Effector memory CD8-positive, alpha-beta T cell (primary cell): Measurements from ENCODE around the gene TAC3.

ENCODE experiments used
- ATAC-seq: fragments of 150-1000 bp; cut with Tn5 transposase; replicated peaks from 2 replicates; pipeline ENCODE4 v1.10.0; 2021; ENCODE audit warnings: mild to moderate bottlenecking, moderate library complexity
- DNase-seq, 3 experiments: peaks; one replicate each; pipeline ENCODE4 v3.0.0; 2021
- H3K27ac Mint-ChIP-seq, 2 donors: one replicate each; pipeline ENCODE4 v1.8.0; 2022; ENCODE audit warnings: mild to moderate bottlenecking in 2 of 2, mixed read lengths in 2 of 2, moderate library complexity in 2 of 2
- H3K27me3 Mint-ChIP-seq, 2 donors: one replicate each; pipeline ENCODE4 v1.8.0; 2022; ENCODE audit warnings: mixed read lengths in 2 of 2
- H3K36me3 Mint-ChIP-seq: one replicate; pipeline ENCODE4 v1.8.0; 2022; ENCODE audit warnings: mild to moderate bottlenecking, moderate library complexity, mixed read lengths; ENCODE audit not compliant: insufficient read depth
- H3K4me1 Mint-ChIP-seq, 2 donors: one replicate each; pipeline ENCODE4 v1.8.0; 2022; ENCODE audit warnings: low read depth in 2 of 2, mixed read lengths in 2 of 2
- H3K4me3 Mint-ChIP-seq, 2 donors: one replicate each; pipeline ENCODE4 v1.8.0; 2022; ENCODE audit warnings: mild to moderate bottlenecking in 2 of 2, mixed read lengths in 2 of 2, moderate library complexity in 2 of 2
- H3K9me3 Mint-ChIP-seq, 2 donors: one replicate each; pipeline ENCODE4 v1.8.0; 2022; ENCODE audit warnings: mixed read lengths in 2 of 2

The TAC3 gene

GRCh38 chr12:57008178-57008577 is 8.2 kb downstream of the TAC3 start:
- Mint-ChIP-seq H3K27me3 (peaks cover 0 to 11% of the 10 kb centered on the region in 2 donors), H3K4me3 (no peak overlapping the region), H3K4me1 (peaks cover 30 to 32% of the 10 kb centered on the region in 2 donors), H3K36me3 (peaks cover 8% of the 10 kb centered on the region), H3K27ac (peak overlapping the region in 1 of 2 donors; percentile 59), H3K9me3 (no peaks in the 10 kb centered on the region)
- ATAC-seq: peak; percentile 23
- peak; percentile 12 to 24 (median 18) for DNase-seq

- ATAC-seq (no peak), DNase-seq (no peak)
- H3K4me1 Mint-ChIP-seq: peaks cover 31 to 32% of the 10 kb centered on the region in 2 donors
- peaks cover 10% of the 10 kb centered on the region for H3K36me3 Mint-ChIP-seq
- H3K27ac Mint-ChIP-seq: peak overlapping the region; percentile 81 to 94
- H3K9me3 Mint-ChIP-seq: no peaks in the 10 kb centered on the region
- H3K4me3 Mint-ChIP-seq: peak overlapping the region; percentile 78 to 86
- H3K27me3 Mint-ChIP-seq: no peaks in the 10 kb centered on the region
These were observed 9.4 kb downstream of the TAC3 start for GRCh38 chr12:57006809-57007475.

DNA sequence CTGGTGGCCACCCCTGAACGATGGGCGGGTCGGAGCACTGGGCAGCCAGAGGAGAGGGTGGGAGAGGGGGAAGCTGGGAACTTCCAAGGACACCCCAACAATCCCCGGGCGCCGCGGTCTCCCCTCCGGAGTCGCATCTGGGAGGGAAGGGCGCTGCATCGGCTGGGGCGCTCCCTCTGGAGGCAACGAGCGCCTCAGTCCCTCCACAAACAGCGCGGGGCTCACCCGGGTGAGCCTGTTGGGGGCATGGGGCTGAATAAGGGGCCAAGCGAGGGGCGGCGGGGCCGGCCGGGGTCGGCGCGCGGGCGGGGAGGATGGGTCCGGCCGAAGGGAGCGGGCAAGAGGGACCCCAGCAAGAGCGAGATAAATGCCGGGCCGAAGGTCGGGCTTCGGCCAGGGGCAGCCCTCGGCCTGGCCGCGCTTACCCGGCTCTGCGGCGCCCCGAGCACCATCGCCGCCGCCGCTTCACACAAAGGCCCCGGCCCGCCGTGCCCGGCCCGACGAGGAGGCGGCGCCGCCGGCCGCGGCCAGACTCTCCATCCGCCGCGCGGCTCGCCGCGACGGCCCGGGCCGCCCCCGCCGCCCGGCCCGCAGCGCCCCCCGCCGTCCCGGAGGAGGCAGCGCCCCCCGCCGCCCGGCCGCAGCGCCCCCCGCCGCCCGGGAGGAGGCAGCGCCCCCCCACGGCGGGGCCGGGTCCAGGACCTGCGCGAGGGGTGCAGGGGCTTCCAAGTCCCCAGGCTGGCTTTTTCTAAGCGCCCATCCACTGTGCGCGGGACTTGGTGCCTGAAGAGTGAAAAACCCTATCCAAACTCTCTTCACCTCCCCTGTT is 10.1 kb downstream of the TAC3 start, which contains the start of gene ZBTB39:
ZBTB39 (minus strand) TSS at position 567 of the 829 bp plus-strand sequence. CDS start 1,629 bp downstream, outside the sequence.
- H3K4me3 Mint-ChIP-seq: peak within 1 kb of the TSS; percentile 90
- peaks cover 10% of the 10 kb centered on the region for H3K36me3 Mint-ChIP-seq
- peak; percentile 89 for ATAC-seq
- H3K27me3 Mint-ChIP-seq: no peaks in the 10 kb centered on the region
- peaks cover 31 to 33% of the 10 kb centered on the region in 2 donors for H3K4me1 Mint-ChIP-seq
- H3K9me3 Mint-ChIP-seq: no peaks in the 10 kb centered on the region
- peak; percentile 58 to 67 (median 65) for DNase-seq
- peak within 1 kb of the TSS; percentile 81 to 94 for H3K27ac Mint-ChIP-seq

GRCh38 chr12:57004651-57005050 is 11.7 kb downstream of the TAC3 start:
- Mint-ChIP-seq H3K9me3 (no peaks in the 10 kb centered on the region), H3K4me1 (peaks cover 31 to 35% of the 10 kb centered on the region in 2 donors), H3K27me3 (no peaks in the 10 kb centered on the region), H3K27ac (no peak overlapping the region), H3K36me3 (peaks cover 10% of the 10 kb centered on the region), H3K4me3 (no peak overlapping the region)
- ATAC-seq (no peak), DNase-seq (no peak)

- Mint-ChIP-seq H3K27me3 (no peaks in the 10 kb centered on the region), H3K4me1 (peaks cover 36 to 45% of the 10 kb centered on the region in 2 donors), H3K36me3 (peaks cover 10% of the 10 kb centered on the region), H3K27ac (no peak overlapping the region), H3K4me3 (no peak overlapping the region), H3K9me3 (no peaks in the 10 kb centered on the region)
- DNase-seq (no peak), ATAC-seq (no peak)
These were observed 12.9 kb downstream of the TAC3 start for GRCh38 chr12:57003395-57003794.

- DNase-seq: peak; percentile 62 to 70 (median 67)
- Mint-ChIP-seq H3K27ac (no peak overlapping the region), H3K27me3 (no peaks in the 10 kb centered on the region), H3K4me3 (no peak overlapping the region), H3K4me1 (peaks cover 30 to 43% of the 10 kb centered on the region in 2 donors), H3K36me3 (peaks cover 14% of the 10 kb centered on the region), H3K9me3 (no peaks in the 10 kb centered on the region)
- ATAC-seq: peak; percentile 51
These were observed 14.9 kb downstream of the TAC3 start for GRCh38 chr12:57001448-57001906.

DNA sequence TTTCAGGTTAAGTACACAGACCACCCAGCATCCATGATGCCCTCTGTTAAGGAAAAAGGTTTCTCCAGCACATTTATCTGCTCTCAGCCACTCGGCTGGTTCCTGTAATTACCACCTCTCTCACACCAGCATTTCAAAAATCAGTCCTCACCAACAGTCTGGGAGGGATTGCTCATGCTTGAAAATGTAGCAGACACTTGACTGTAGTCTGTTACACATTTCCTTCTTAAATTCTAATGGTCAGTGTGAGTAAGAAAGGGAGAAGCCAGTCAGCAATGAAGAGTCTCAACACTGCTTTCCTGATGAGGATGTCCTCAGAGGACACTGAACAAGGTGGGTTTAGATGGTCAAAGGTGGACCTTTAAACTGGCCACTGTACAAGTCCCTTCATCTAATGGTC is 15.9 kb downstream of the TAC3 start:
- peaks cover 14% of the 10 kb centered on the region for H3K36me3 Mint-ChIP-seq
- ATAC-seq (no peak), DNase-seq (no peak)
- H3K9me3 Mint-ChIP-seq: no peaks in the 10 kb centered on the region
- peaks cover 25 to 38% of the 10 kb centered on the region in 2 donors for H3K4me1 Mint-ChIP-seq
- no peak overlapping the region for H3K4me3 Mint-ChIP-seq
- no peaks in the 10 kb centered on the region for H3K27me3 Mint-ChIP-seq
- peak overlapping the region; percentile 28 to 67 for H3K27ac Mint-ChIP-seq

DNA sequence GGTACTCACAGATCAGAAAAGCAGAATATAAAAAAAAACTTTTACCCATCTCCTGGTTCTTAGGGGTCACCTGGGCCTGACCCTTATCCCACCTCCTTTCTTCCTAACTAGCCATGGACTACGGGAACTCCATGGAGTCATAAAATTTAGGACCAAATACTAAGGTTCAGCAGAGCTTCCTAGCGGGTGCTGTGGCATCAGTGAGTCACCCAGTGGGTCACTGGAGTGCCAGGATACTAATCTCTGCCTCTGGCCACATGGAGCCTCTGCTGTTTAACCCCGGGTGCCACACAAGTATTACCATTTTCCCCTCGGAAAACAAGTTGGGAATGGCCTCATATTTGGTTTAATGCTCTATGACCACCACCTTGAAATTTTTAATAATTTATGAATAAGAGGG is 16.9 kb downstream of the TAC3 start:
- no peak overlapping the region for H3K4me3 Mint-ChIP-seq
- peak overlapping the region; percentile 56 to 83 for H3K27ac Mint-ChIP-seq
- no peaks in the 10 kb centered on the region for H3K27me3 Mint-ChIP-seq
- peaks cover 21 to 30% of the 10 kb centered on the region in 2 donors for H3K4me1 Mint-ChIP-seq
- H3K36me3 Mint-ChIP-seq: peaks cover 14% of the 10 kb centered on the region
- ATAC-seq: no peak
- DNase-seq: no peak
- H3K9me3 Mint-ChIP-seq: no peaks in the 10 kb centered on the region

DNA sequence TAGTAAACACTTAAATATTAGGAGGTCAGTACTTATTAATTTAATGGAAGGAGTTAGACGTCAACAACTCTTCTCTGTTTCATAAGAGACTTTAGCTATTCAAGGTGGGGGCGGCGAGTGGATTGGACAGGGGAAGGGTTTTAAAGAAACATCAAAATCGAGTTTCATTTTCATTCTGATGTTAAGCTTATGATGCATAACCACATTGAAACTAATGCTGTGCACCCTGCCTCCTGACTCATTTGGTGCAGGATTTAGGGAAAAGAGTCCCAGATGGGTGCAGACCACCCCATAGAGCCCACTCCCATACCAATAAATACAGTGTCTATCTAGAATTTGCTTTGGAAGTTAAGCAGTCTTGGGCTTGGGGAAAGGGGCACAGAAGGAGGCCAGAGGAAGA is 17.3 kb downstream of the TAC3 start:
- Mint-ChIP-seq H3K4me3 (no peak overlapping the region), H3K27ac (peak overlapping the region; percentile 56 to 83), H3K4me1 (peaks cover 18 to 25% of the 10 kb centered on the region in 2 donors), H3K9me3 (no peaks in the 10 kb centered on the region), H3K36me3 (peaks cover 11% of the 10 kb centered on the region), H3K27me3 (no peaks in the 10 kb centered on the region)
- no peak for ATAC-seq
- DNase-seq: no peak

- Mint-ChIP-seq H3K27me3 (no peaks in the 10 kb centered on the region), H3K36me3 (peaks cover 7% of the 10 kb centered on the region), H3K4me3 (no peak overlapping the region), H3K27ac (peak overlapping the region; percentile 56 to 83), H3K9me3 (no peaks in the 10 kb centered on the region), H3K4me1 (peaks cover 16 to 23% of the 10 kb centered on the region in 2 donors)
- no peak for ATAC-seq
- DNase-seq: no peak
These were observed 18.0 kb downstream of the TAC3 start for GRCh38 chr12:56998316-56998715.

DNA sequence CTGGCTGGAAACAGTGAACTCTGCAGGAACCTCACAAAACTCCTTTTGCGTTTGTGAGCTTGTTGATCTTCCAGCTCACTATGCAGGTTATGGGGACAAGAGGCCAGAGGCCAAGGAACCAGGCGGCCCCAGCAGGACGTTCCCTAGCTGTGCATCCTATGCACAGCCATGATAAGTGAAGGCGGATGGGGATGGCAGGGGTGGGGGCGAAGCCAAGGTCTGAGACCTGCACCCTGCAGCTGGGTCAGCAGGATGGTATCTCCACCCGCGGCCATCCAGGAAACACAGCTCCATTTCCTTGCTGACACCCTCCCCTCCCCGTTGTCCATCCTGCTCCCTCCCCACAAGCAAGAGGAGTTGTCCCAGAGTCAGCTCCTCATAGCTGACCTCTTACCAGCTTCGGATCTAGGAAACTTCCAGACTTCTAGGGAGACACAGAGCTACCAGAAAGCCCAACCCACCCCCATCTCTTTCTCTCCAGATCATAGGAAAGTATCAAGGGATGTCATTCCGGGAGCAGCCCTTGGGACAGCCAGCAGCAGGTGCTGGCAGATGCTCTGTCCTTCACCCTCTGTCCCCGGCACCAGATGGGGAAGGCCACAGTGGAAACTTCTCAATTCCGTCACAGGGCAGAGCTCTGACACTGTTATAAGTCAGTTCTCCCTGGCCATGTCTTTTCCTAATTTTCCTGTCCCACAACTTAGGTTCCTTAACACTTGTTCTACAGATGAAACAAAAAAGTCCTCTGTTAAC is 19.4 kb downstream of the TAC3 start:
- Mint-ChIP-seq H3K36me3 (peaks cover 3% of the 10 kb centered on the region), H3K4me3 (no peak overlapping the region), H3K27ac (no peak overlapping the region), H3K4me1 (peaks cover 15 to 23% of the 10 kb centered on the region in 2 donors), H3K27me3 (no peaks in the 10 kb centered on the region), H3K9me3 (no peaks in the 10 kb centered on the region)
- no peak for ATAC-seq
- no peak for DNase-seq

DNA sequence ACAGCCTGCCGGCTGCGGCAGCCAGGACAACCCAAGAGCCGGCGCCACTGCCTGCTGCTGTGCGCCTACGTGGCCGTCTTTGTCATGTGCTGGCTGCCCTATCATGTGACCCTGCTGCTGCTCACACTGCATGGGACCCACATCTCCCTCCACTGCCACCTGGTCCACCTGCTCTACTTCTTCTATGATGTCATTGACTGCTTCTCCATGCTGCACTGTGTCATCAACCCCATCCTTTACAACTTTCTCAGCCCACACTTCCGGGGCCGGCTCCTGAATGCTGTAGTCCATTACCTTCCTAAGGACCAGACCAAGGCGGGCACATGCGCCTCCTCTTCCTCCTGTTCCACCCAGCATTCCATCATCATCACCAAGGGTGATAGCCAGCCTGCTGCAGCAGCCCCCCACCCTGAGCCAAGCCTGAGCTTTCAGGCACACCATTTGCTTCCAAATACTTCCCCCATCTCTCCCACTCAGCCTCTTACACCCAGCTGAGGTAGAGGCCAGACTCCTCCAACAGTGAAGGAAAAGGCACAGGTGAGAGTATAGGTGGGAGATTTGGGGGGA is 20.3 kb downstream of the TAC3 start:
- no peak overlapping the region for H3K4me3 Mint-ChIP-seq
- no peak for DNase-seq
- no peak for ATAC-seq
- peaks cover 7 to 18% of the 10 kb centered on the region in 2 donors for H3K4me1 Mint-ChIP-seq
- H3K36me3 Mint-ChIP-seq: peaks cover 3% of the 10 kb centered on the region
- H3K27ac Mint-ChIP-seq: no peak overlapping the region
- no peaks in the 10 kb centered on the region for H3K9me3 Mint-ChIP-seq
- H3K27me3 Mint-ChIP-seq: no peaks in the 10 kb centered on the region
